ENCODE data around the gene ATXN3L. TPM values are rescaled to one million over a fixed set of nuclear protein-coding genes. Genes with fewer than 3 reads are reported as not detected.
"Not testable (repeated sequence)": the region's sequence is repeated elsewhere in the genome, so short reads cannot be mapped to it uniquely, and the experiment has no call there.

Gene ATXN3L
- total RNA-seq, 2 experiments from 2014 or later = not detected

DNA sequence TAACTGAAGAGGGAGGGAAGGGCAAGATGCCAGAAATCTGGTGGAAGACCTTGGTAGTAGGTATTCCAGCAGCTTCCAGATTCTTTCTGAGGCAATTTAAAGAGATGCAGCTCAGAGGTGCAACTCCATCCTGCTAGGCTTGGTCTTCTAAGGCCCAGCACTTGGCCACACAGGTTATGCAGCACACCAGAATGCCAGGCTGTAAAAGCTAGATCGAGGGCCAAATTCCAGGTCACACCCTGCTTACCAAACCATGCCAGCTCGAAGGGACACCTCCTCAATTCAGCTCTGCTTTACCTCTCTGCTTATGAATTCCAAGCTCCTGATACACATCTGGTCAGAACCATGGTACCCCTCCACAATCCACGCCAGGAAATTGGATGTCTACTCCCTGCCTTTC, 19.8 kb upstream of the ATXN3L start:
- Mint-ChIP-seq H3K4me1 (no peaks in the 10 kb centered on the region), H3K9me3 (no peaks in the 10 kb centered on the region), H3K4me3 (no peak overlapping the region), H3K36me3 (ENCODE audit: low read depth) (no peaks in the 10 kb centered on the region), H3K27me3 (no peaks in the 10 kb centered on the region), H3K27ac (no peak overlapping the region)
- ChIA-PET CTCF (interaction anchor here (1.3 to 2.8 kb wide), 2 partner anchors 11 to 13 kb away, joined by 3 to 11 read pairs; no protein-coding TSS in a partner anchor), POLR2A (interaction anchor here (0.5 kb wide), 1 partner anchor 395 kb away, joined by 3 read pairs; the partner anchor contains the start of genes OFD1 and TRAPPC2)
- DNase-seq = no peak

GRCh38 chrX:13338996-13339515, 19.2 kb upstream of the ATXN3L start:
- CTCF ChIA-PET = interaction anchor here (1.0 to 2.8 kb wide), 4 partner anchors 11 to 149 kb away, joined by 3 to 11 read pairs (median 4); no protein-coding TSS in a partner anchor
- H3K36me3 Mint-ChIP-seq (ENCODE audit: low read depth) = no peaks in the 10 kb centered on the region
- DNase-seq = no peak
- POLR2A ChIA-PET = no interaction called here
- H3K4me1 Mint-ChIP-seq = no peaks in the 10 kb centered on the region
- H3K4me3 Mint-ChIP-seq = no peak overlapping the region
- no peaks in the 10 kb centered on the region for H3K9me3 Mint-ChIP-seq
- no peak overlapping the region for H3K27ac Mint-ChIP-seq
- H3K27me3 Mint-ChIP-seq = no peaks in the 10 kb centered on the region

DNA sequence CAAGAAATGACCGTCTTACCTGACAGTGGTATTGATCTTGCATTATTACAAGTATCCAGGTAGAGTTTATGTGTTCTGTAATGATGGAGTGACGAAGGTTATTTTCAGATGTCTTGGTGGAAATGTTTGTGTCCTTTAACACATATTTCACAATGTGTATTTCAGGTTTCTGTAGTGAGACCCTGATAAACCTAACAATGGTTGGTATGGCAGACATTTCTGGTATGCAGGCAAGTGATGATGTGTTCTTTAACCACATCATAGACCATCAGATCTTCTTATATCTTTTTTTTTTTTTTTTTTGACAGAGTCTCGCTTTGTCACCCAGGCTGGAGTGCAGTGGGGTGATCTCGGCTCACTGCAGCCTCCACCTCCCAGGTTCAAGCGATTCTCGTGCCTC, 14.6 kb upstream of the ATXN3L start:
- Mint-ChIP-seq H3K4me3 (no peak overlapping the region), H3K27ac (no peak overlapping the region), H3K36me3 (ENCODE audit: low read depth) (no peaks in the 10 kb centered on the region), H3K27me3 (no peaks in the 10 kb centered on the region), H3K9me3 (peaks cover 2% of the 10 kb centered on the region), H3K4me1 (no peaks in the 10 kb centered on the region)
- POLR2A ChIA-PET = interaction anchor here (0.7 kb wide), 1 partner anchor 35 kb away, joined by 3 read pairs; no protein-coding TSS in a partner anchor
- no peak for DNase-seq
- CTCF ChIA-PET = interaction anchor here (0.6 kb wide), 1 partner anchor 35 kb away, joined by 3 read pairs; no protein-coding TSS in a partner anchor

- POLR2A ChIA-PET = no interaction called here
- CTCF ChIA-PET = no interaction called here
- H3K9me3 Mint-ChIP-seq = peaks cover 2% of the 10 kb centered on the region
- no peaks in the 10 kb centered on the region for H3K36me3 Mint-ChIP-seq (ENCODE audit: low read depth)
- no peak for DNase-seq
- H3K27ac Mint-ChIP-seq = no peak overlapping the region
- no peaks in the 10 kb centered on the region for H3K4me1 Mint-ChIP-seq
- H3K27me3 Mint-ChIP-seq = no peaks in the 10 kb centered on the region
- H3K4me3 Mint-ChIP-seq = no peak overlapping the region
Observed at GRCh38 chrX:13330446-13330845, 10.6 kb upstream of the ATXN3L start.

- Mint-ChIP-seq H3K4me3 (no peak overlapping the region), H3K9me3 (peaks cover 2% of the 10 kb centered on the region), H3K36me3 (ENCODE audit: low read depth) (no peaks in the 10 kb centered on the region), H3K4me1 (no peaks in the 10 kb centered on the region), H3K27me3 (no peaks in the 10 kb centered on the region), H3K27ac (no peak overlapping the region)
- no peak for DNase-seq
- ChIA-PET CTCF (no interaction called here), POLR2A (no interaction called here)
Observed at GRCh38 chrX:13327666-13328065, 7.8 kb upstream of the ATXN3L start.

- ChIA-PET POLR2A (no interaction called here), CTCF (interaction anchor here (0.9 kb wide), 1 partner anchor 15 kb away, joined by 3 read pairs; no protein-coding TSS in a partner anchor)
- H3K36me3 Mint-ChIP-seq (ENCODE audit: low read depth) = no peaks in the 10 kb centered on the region
- H3K27ac Mint-ChIP-seq = no peak overlapping the region
- no peak for DNase-seq
- H3K27me3 Mint-ChIP-seq = no peaks in the 10 kb centered on the region
- H3K9me3 Mint-ChIP-seq = no peaks in the 10 kb centered on the region
- no peaks in the 10 kb centered on the region for H3K4me1 Mint-ChIP-seq
- no peak overlapping the region for H3K4me3 Mint-ChIP-seq
Observed at GRCh38 chrX:13323241-13323640, 3.4 kb upstream of the ATXN3L start.

- POLR2A ChIA-PET = no interaction called here
- CTCF ChIA-PET = no interaction called here
- H3K4me3 Mint-ChIP-seq = no peak overlapping the region
- H3K27me3 Mint-ChIP-seq = no peaks in the 10 kb centered on the region
- DNase-seq = no peak
- no peaks in the 10 kb centered on the region for H3K36me3 Mint-ChIP-seq (ENCODE audit: low read depth)
- H3K4me1 Mint-ChIP-seq = no peaks in the 10 kb centered on the region
- H3K27ac Mint-ChIP-seq = no peak overlapping the region
- no peaks in the 10 kb centered on the region for H3K9me3 Mint-ChIP-seq
Observed at GRCh38 chrX:13317366-13317765, 2.5 kb downstream of the ATXN3L start.

DNA sequence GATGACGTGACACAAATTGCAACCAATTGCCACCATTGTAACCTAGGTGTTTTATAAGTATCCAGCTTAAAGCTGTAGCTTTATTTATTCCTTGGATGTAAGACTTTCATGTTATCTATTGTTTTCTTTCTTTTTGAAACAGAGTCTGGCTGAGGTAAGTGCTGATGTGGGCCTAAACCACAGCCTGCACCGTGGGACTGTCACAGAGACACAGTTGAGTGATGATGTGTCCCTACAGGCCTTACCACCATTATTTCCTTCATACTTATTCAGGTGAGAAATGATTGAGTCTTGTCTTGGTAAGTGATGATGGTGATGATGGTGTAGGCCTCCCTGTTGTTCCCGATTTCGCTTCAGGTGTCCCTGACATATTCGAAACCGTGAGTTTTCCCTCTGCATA, 8.3 kb downstream of the ATXN3L start:
- H3K4me3 Mint-ChIP-seq = no peak overlapping the region

GRCh38 chrX:13309631-13310030, 10.2 kb downstream of the ATXN3L start:
- Mint-ChIP-seq H3K4me1 (no peaks in the 10 kb centered on the region), H3K36me3 (ENCODE audit: low read depth) (no peaks in the 10 kb centered on the region), H3K9me3 (no peaks in the 10 kb centered on the region), H3K27me3 (no peaks in the 10 kb centered on the region), H3K4me3 (no peak overlapping the region), H3K27ac (no peak overlapping the region)
- CTCF ChIA-PET = no interaction called here
- DNase-seq = no peak
- POLR2A ChIA-PET = no interaction called here

More for the DNA sequence above, 8.3 kb downstream of the ATXN3L start:
- ChIA-PET CTCF (no interaction called here), POLR2A (no interaction called here)
- H3K27me3 Mint-ChIP-seq = no peaks in the 10 kb centered on the region
- H3K4me1 Mint-ChIP-seq = no peaks in the 10 kb centered on the region
- no peaks in the 10 kb centered on the region for H3K9me3 Mint-ChIP-seq
- H3K27ac Mint-ChIP-seq = no peak overlapping the region
- no peaks in the 10 kb centered on the region for H3K36me3 Mint-ChIP-seq (ENCODE audit: low read depth)
- DNase-seq = no peak

- Mint-ChIP-seq H3K36me3 (ENCODE audit: low read depth) (no peaks in the 10 kb centered on the region), H3K27me3 (no peaks in the 10 kb centered on the region), H3K4me1 (no peaks in the 10 kb centered on the region), H3K9me3 (no peaks in the 10 kb centered on the region), H3K4me3 (no peak overlapping the region), H3K27ac (no peak overlapping the region)
- no peak for DNase-seq
- CTCF ChIA-PET = no interaction called here
- POLR2A ChIA-PET = no interaction called here
Observed at GRCh38 chrX:13307041-13307440, 12.8 kb downstream of the ATXN3L start.

- no peaks in the 10 kb centered on the region for H3K36me3 Mint-ChIP-seq (ENCODE audit: low read depth)
- H3K4me1 Mint-ChIP-seq = peaks cover 8% of the 10 kb centered on the region
- no peak overlapping the region for H3K27ac Mint-ChIP-seq
- no peak for DNase-seq
- no peak overlapping the region for H3K4me3 Mint-ChIP-seq
- no peaks in the 10 kb centered on the region for H3K9me3 Mint-ChIP-seq
- ChIA-PET POLR2A (no interaction called here), CTCF (interaction anchor here (0.6 kb wide), 1 partner anchor 78 kb away, joined by 3 read pairs; no protein-coding TSS in a partner anchor)
- H3K27me3 Mint-ChIP-seq = no peaks in the 10 kb centered on the region
Observed at GRCh38 chrX:13305108-13305507, 14.7 kb downstream of the ATXN3L start.

- Mint-ChIP-seq H3K27ac (no peak overlapping the region), H3K9me3 (no peaks in the 10 kb centered on the region), H3K27me3 (no peaks in the 10 kb centered on the region), H3K4me1 (peaks cover 9% of the 10 kb centered on the region), H3K36me3 (ENCODE audit: low read depth) (no peaks in the 10 kb centered on the region), H3K4me3 (no peak overlapping the region)
- ChIA-PET CTCF (interaction anchor here (1.1 kb wide), 1 partner anchor 63 kb away, joined by 3 read pairs; no protein-coding TSS in a partner anchor), POLR2A (no interaction called here)
- no peak for DNase-seq
Observed at GRCh38 chrX:13304052-13304451, 15.8 kb downstream of the ATXN3L start.

DNA sequence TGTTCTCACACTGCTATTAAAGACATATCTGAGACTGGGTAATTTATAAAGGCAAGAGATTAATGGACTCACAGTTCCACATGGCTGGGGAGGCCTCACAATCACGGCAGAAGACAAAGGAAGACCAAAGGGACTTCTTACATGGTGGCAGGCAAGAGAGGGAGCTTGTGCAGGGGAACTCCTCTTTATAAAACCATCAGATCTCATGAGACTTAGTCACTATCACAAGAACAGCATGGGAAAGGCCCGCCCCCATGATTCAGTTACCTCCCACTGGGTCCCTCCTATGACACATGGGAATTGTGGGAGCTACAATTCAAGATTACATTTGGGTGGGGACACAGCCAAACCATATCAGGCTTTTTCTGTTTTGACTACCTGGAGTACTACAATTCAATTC, 16.6 kb downstream of the ATXN3L start:
- POLR2A ChIA-PET; DNase-seq; CTCF ChIA-PET; H3K27ac Mint-ChIP-seq; H3K4me3 Mint-ChIP-seq; H3K4me1 Mint-ChIP-seq; H3K27me3 Mint-ChIP-seq; H3K9me3 Mint-ChIP-seq; H3K36me3 Mint-ChIP-seq (ENCODE audit: low read depth): not testable (repeated sequence)

GRCh38 chrX:13298836-13299235, 21.0 kb downstream of the ATXN3L start:
- Mint-ChIP-seq H3K4me1 (peaks cover 9% of the 10 kb centered on the region), H3K4me3 (no peak overlapping the region), H3K9me3 (no peaks in the 10 kb centered on the region), H3K27ac (no peak overlapping the region), H3K27me3 (no peaks in the 10 kb centered on the region), H3K36me3 (ENCODE audit: low read depth) (no peaks in the 10 kb centered on the region)
- no peak for DNase-seq
- ChIA-PET POLR2A (no interaction called here), CTCF (no interaction called here)

Data from activated CD4-positive, alpha-beta T cell treated with anti-CD3 and anti-CD28 coated beads, Interleukin-2, amount 10 ng/mL, durations not matched to agents 7 days and 5 days (primary cell).